CD4-positive, alpha-beta T cell treated with Interleukin-15 for 4 hours (primary cell): ENCODE results near the gene AIMP2.
"Not testable (repeated sequence)": the region's sequence is repeated elsewhere in the genome, so short reads cannot be mapped to it uniquely, and the experiment has no call there.

ENCODE experiments used
- DNase-seq: peaks from one replicate; pipeline ENCODE4 v3.0.0-alpha.2; 2020; ENCODE audit warnings: low spot score

AIMP2 gene

GRCh38 chr7:6008668-6009611, at the start of gene AIMP2, which contains the start of gene PMS2:
AIMP2 (plus strand) TSS chr7:6009272; CDS start chr7:6009364, 92 bp downstream.
PMS2 (minus strand) TSS chr7:6009049; CDS start chr7:6009019, 30 bp downstream.
- DNase-seq: peak; percentile 95

DNA sequence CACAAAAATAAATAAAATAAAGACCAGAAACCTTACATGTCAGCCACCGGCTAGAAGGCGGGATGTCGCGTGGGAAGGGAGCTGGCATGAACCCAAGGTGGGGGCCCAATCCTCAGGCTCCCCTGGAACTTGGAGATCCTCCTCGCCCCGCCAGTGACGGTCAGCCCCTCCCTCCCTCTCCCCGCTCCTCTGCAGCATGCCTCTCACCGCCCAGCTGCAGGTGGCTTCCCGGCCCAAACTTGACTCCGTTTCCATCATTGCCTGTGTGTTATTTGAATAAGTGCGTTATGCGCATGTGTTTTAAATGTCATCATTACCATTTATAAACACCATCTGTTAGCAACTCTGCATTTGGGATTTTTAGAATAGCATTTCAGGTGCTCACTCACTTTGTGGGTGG, 45.9 kb upstream of the AIMP2 start:
- not testable (repeated sequence) for DNase-seq

- not testable (repeated sequence) for DNase-seq
Observed at GRCh38 chr7:5963810-5964209, 45.3 kb upstream of the AIMP2 start.

DNA sequence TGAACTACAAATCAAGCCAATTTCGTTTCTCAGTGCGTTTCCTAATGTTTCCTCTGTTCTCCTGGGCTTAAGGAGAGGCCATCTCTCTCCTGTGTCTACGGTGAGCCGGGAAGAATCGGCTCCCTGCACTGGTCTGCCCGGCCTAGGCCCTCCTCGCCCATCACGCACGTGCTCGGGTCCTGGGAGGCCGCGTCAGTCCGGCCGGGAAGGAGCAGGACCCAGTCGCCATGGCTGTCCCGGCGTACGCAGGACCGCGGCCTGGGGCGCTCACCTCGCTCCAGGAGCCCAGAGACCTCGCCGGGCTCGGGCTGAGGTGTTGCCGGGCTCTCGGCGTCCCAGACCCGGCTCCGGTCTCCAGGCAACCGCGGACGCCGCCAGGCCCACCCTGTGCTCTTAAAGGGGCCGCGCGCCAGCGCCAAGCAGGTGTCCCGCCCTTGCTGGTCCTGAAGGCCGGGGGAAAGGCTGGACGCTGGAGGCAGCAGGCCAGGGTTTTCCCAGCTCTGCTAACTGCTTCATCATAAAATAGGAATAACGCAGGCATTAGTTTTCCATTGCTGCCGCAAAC, 38.6 kb upstream of the AIMP2 start, which contains the start of gene RSPH10B:
Gene RSPH10B, minus strand, starts transcription at position 343 of the 565 bp plus-strand sequence. CDS start 3,573 bp downstream, outside the sequence.
- not testable (repeated sequence) for DNase-seq

DNA sequence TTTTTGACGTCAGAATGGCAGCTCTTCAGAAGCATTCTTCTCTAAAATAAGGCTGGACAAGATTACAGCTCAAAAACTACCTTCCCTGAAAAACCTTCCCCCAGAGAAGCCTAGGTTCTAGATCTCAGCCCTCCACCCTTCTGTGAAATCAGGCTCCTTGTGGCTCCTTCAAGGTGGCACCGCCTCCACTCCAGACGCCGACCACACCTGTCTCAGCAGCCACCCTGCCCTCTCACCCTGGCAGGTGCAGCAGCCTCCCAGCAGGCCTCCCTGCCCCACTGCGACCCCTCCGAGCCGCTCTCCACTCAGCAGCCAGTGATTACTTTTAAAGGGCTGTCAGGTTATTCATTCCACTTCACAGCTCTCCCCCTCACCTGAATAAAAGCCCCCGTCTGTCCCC, 35.5 kb upstream of the AIMP2 start:
- not testable (repeated sequence) for DNase-seq

GRCh38 chr7:5979680-5980314, 29.3 kb upstream of the AIMP2 start:
- DNase-seq: not testable (repeated sequence)

- not testable (repeated sequence) for DNase-seq
Observed at GRCh38 chr7:5987061-5987460, 22.0 kb upstream of the AIMP2 start.

DNA sequence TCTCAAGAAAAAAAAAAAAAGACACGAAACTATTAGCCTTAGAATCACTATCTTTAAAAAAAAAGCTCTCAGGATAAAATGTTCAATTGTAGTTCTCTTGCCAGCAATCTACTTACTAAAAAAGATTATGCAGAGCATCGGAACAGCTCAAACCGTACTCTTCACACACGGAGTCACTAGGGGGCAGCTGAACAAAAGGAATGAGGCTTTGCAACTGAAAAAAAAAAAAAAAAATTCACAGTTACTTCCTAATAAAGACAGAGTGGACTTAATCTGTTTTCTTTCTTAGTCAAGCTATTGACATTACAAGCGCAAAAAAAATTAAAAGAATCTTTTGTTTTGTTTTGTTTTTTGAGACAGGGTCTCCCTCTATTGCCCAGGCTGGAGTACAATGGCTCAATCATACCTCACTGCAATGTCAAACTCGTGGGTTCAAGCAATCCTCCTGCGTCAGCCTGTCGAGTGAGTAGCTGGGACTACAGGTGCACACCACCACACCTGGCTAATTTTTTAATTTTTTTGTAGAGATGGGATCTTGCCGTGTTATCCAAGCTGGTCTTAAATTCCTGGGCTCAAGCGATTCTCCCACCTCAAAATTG, 11.8 kb upstream of the AIMP2 start:
- DNase-seq: peak; percentile 55

DNA sequence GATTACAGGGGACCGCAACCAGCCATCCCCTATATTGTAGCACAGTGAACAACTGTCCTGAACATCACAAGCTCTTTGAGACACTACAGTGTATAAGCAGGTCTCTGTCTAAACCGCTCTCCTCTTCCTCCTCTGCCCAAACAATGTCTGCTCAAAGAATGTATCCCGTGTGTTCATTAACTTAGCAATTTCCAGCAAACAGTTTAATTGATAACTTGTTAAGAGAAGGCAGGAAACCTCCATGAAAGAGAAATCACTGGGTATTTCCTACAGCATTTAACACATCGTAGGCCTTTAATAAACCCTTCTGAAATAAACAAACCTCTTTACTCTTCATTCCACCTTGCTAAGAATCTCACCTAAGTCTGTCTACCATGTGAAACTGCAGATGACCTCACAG, 1.7 kb upstream of the AIMP2 start:
- DNase-seq: no peak

- not testable (repeated sequence) for DNase-seq
Observed at GRCh38 chr7:6007835-6008590, 1.1 kb upstream of the AIMP2 start.

DNA sequence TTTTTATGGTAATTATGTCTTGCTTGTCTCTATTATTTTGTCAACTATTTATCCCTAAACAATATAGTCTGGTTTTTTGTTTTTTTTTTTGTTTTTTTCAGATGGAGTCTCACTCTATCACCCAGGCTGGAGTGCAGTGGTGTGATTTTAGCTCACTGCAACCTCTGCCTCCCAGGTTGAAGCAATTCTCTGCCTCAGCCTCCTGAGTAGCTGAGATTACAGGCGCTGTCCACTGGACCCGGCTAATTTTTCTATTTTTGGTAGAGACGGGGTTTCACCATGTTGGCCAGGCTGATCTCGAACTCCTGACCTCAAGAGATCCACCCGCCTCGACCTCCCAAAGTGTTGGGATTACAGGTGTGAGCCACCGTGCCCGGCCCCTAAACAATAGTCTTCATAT, 1.3 kb downstream of the AIMP2 start:
- not testable (repeated sequence) for DNase-seq

GRCh38 chr7:6011541-6011940, 2.5 kb downstream of the AIMP2 start:
- DNase-seq: no peak

DNA sequence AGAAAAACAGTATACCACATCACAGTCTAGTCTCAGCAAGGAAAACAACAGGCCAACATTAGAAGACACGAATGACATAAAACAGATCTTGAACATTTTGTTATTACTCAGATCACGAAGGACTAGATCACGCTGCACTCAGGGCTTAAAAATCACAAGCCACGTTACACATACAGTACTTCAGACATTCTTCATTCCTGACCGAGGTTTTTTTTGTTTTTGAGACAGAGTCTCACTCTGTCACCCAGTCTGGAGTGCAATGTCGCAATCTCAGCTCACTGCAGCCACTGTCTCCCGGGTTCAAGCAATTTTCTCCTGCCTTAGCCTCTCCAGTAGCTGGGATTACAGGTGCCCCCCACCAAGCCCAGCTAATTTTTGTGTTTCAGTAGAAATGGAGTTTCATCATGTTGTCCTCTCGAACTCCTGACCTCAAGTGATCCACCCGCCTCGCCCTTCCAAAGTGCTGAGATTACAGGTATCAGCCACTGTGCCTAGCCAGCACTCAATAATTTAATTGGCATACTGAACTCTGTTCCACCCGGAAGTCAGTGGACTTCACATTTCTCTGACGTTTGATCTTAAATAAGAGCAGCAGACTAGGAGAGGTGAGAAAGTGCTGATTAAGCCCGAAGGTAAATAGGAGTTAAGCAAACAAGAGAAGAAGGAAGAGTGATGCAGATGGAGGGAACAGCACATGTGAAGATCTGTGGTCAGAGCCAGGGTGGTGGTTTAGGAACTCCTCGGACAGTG, 3.5 kb downstream of the AIMP2 start:
- no peak for DNase-seq

DNA sequence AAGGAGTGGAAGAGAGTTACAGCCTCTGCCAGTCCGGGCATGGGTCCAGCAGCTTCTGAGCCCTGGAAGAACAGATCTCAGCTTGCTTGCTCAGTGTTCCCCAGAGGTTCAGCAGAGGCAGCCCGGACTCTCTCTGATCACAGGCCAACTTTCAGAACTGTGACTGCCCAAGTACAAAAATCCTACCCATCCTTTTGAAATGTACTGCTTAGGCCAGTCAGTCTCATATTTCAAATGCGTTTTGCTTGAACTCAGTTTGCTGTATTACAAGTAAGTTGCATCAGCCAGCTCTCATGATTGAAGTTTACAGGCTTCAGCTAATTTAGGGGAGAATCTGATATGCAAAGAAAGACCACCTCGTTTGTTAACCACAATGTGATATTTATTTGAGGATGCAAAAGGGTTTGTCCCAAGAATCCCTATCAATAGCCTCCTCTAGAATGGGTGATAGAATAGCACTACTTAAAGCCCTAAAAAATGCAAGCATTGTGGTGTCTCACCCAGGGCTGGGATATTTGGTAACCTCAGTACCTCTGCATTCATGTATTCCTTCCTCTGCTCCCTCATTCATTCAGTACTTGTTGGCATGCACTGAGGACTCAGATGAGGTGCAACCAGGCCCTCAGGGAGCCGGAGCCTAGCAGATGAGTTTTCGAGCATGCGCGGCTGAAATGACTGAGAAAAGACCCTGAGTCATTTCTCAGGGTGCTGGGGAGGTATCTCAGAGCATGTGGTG, 7.0 kb downstream of the AIMP2 start:
- DNase-seq: no peak

DNA sequence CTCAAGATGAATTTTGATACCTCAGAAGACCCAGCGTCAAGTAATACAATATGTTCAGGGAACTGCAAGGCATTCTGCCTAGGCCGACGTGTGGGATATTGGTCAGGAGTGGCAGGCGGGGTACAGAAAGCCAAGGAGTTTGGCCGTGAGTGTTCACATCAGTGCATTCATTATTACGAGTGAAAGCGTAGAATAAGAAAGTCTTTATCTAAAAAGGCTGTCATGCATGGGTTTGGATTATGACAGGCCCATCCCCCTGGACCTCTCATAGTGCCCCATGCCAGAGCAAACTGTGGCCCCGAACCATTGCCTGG, 7.5 kb downstream of the AIMP2 start:
- no peak for DNase-seq

GRCh38 chr7:6020371-6021286, 11.6 kb downstream of the AIMP2 start:
- no peak for DNase-seq

DNA sequence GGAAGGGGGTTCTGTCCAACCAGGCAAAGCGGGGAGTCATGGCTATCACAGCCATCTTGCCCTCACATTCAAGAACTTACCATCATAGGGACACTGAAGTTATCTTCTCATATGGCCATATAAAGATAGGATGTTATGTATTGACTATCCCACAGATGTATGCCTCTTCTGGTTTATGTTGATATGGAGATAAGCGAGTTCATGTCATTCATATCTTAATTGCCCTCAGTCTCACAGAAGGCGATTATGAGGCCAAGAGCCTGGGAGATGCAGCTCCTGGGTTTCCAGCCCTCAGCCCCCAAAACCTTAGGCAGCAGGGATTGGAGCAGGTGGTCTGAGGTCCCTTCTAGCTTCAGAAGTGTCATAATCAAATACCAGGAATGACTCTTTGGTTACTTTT, 13.6 kb downstream of the AIMP2 start:
- no peak for DNase-seq

- DNase-seq: no peak
Observed at GRCh38 chr7:6023974-6024435, 14.9 kb downstream of the AIMP2 start.
